ENCODE data around the gene NEXN.
A peak's percentile ranks its signal among the peaks of the same experiment; 100 is the strongest.
"Not testable (repeated sequence)": the region's sequence is repeated elsewhere in the genome, so short reads cannot be mapped to it uniquely, and the experiment has no call there.

Gene NEXN

DNA sequence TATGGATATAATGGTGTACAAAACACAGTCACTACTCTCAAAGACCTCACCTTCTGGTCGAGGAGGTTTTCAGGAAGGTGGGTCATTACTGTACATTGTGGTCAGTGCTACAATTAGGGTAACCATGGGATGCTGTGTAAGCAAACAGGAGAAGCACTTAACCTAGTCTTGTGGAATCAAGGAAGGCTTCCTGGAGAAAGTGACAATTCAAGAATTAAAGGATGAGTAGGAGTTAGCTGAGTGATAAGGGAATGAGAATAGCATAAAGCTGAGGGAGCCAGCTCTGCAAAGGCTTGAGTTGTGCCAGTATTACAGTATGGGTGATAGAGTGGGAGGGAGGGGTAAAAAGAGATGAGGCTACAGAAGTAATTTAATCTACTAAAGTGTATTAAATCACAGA lies 17.2 kb downstream of the NEXN start:
- DNase-seq (ENCODE audit: low spot score), result no peak
- TF ChIP-seq, protein P1, sequence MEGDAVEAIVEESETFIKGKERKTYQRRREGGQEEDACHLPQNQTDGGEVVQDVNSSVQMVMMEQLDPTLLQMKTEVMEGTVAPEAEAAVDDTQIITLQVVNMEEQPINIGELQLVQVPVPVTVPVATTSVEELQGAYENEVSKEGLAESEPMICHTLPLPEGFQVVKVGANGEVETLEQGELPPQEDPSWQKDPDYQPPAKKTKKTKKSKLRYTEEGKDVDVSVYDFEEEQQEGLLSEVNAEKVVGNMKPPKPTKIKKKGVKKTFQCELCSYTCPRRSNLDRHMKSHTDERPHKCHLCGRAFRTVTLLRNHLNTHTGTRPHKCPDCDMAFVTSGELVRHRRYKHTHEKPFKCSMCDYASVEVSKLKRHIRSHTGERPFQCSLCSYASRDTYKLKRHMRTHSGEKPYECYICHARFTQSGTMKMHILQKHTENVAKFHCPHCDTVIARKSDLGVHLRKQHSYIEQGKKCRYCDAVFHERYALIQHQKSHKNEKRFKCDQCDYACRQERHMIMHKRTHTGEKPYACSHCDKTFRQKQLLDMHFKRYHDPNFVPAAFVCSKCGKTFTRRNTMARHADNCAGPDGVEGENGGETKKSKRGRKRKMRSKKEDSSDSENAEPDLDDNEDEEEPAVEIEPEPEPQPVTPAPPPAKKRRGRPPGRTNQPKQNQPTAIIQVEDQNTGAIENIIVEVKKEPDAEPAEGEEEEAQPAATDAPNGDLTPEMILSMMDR (IDR thresholded peaks at IDR 0.05; ENCODE audit: extremely low read depth, missing control alignments), result no peak

DNA sequence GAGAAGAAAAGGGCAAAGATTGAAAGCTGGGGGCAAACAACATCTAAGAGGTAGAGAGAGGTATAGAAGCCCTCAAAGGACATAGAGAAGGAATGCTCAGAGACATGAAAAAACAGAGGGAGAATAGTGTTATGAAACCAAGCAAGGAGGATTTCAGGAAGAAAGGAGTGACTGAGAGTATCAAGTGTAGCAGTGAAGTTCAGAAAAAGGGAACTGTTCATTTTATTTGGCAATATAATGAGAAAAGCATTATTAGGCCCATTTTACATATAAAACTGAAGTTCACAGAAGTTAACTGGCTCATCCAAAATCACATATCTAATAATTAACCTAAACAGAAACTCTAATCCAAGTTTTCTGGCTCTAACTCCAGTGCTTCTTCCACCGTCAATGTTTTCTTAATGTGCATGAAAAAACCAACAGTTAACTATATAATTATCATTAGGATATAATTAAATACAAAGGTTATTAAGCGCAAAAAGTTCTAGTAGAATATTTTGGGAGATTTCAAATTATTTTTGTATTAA lies 17.7 kb downstream of the NEXN start:
- DNase-seq (ENCODE audit: low spot score), result no peak
- TF ChIP-seq, protein P1 (IDR thresholded peaks at IDR 0.05; ENCODE audit: extremely low read depth, missing control alignments), result no peak

DNA sequence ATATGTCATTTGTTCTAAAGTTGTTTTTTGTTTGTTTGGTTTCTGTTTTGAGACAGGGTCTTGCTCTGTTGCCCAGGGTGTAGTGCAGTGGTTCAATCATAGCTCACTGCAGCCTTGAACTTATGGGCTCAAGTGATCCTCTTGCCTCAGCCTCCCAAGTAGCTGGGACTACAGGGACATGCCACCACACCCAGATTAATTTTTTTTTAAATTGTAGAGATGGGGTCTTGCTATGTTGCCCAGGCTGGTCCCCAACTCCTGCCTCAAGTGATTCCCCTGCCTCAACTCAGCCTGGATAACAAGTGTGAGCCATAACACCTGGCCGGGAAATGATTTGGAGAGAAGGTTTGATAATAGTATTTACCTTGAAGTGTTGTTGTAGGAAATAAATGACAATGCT lies 18.2 kb downstream of the NEXN start:
- no peak for DNase-seq (ENCODE audit: low spot score)
- TF ChIP-seq, protein P1 (IDR thresholded peaks at IDR 0.05; ENCODE audit: extremely low read depth, missing control alignments), result no peak

DNA sequence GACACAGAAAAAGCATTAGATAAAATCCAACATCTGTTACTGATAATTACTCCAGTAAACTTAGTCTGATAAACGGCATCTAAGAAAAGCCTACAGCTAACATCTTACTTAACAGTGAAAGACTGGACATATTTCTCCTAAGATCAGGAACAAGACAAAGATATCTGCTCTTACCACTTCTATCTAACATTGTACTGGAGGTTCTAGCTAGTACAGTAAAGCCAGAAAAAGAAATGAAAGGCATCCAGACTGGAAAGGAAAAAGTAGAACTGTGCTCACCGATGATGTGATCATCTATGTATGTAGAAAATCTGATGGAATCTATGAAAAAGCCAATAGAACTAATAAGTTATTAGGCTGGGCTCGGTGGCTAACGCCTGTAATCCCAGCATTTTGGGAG lies 21.7 kb downstream of the NEXN start:
- DNase-seq (ENCODE audit: low spot score), result no peak
- TF ChIP-seq, protein P1 (IDR thresholded peaks at IDR 0.05; ENCODE audit: extremely low read depth, missing control alignments), result no peak

DNA sequence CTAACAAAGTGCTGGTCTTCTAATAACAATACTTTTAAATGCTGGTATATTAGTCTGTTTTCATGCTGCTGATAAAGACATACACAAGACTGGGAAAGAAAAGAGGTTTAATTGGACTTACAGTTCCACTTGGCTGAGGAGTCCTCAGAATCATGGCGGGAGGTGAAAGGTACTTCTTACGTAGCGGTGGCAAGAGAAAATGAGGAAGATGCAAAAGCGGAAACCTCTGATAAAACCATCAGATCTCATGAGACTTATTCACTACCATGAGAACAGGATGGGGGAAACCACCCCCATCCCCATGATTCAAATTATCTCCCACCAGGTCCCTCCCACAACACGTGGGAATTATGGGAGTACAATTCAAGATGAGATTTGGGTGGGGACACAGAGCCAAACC lies 30.5 kb downstream of the NEXN start:
- DNase-seq (ENCODE audit: low spot score), result not testable (repeated sequence)

DNA sequence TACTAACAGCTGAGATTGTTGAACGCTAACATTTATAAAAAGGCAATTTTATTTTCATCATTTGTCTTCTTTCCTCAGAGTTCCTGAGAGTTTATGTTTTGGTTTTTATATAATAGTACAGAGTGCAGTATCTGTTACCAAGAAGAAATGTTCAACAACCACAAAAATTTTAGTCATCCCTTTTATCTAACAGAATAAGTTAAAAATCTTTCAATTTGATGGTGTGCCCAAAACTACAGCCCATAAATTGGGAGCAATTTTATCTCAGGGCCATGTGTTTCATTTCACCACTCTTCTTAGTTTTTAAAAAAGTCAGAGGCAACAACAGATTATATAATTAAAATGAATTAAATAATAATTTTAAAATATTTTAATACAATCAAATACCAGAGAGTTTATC lies 37.1 kb downstream of the NEXN start:
- no peak for DNase-seq (ENCODE audit: low spot score)
- TF ChIP-seq, protein P1 (IDR thresholded peaks at IDR 0.05; ENCODE audit: extremely low read depth, missing control alignments), result no peak

DNA sequence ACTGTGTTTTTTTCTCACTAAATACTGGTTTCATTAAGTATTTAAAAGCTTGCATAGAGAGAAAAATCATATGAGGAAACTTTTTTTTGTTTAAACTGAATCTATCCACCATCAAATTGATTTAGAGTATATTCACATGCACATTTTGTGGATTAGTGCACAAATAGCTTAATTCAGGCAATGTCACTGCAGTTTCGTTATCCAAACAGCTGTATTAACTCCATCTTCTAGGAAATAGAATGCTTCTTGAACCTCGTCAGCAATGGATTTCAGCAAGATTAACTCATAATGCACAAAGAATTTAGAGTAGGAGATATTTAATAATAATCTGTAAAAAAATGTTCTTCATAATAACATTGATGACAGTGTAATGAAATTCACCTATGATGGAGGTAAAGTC lies 37.5 kb downstream of the NEXN start:
- TF ChIP-seq, protein P1 (IDR thresholded peaks at IDR 0.05; ENCODE audit: extremely low read depth, missing control alignments), result no peak
- DNase-seq (ENCODE audit: low spot score), result no peak

DNA sequence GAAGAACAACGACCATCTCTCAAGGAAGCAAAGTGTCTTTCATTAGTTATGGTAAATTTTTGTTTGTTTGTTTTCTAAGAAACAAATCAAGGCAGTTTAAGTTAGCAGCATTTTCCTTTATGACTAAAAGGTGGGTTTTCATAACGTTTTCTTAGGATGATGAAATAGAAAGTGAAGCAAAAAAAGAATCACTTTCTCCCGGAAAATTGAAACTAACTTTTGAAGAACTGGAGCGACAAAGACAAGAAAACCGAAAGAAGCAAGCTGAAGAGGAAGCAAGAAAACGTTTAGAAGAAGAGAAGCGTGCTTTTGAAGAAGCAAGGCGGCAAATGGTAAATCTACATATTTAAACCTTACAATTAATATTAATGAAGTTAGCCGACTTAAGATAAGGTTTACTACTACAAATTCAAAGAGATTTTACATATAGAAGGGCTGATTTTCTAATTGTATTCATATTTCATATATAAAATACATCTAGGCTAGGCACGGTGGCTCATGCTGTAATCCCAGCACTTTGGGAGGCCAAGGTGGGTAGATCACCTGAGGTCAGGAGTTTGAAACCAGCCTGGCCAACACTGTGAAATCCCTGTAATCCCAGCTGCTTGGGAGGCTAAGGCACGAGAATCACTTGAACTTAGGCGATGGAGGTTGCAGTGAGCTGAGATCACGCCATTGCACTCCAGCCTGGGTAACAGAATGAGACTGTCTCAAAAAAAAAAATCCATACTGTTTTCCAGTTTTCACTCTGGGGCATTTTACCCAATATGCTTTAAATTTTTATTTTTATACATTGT lies 38.3 kb downstream of the NEXN start:
- peak; percentile 31 for DNase-seq (ENCODE audit: low spot score)
- TF ChIP-seq, protein P1 (IDR thresholded peaks at IDR 0.05; ENCODE audit: extremely low read depth, missing control alignments), result no peak
